ENCODE results near the gene MYLK.
"Not testable (repeated sequence)": the region's sequence is repeated elsewhere in the genome, so short reads cannot be mapped to it uniquely, and the experiment has no call there.

The MYLK gene

GRCh38 chr3:123723522-123724168 is 160.5 kb downstream of the MYLK start:
- DNase-seq (ENCODE audit: low read depth, low spot score), result no peak

- DNase-seq (ENCODE audit: low read depth, low spot score), result no peak
Measured at GRCh38 chr3:123723070-123723469, 161.1 kb downstream of the MYLK start.

GRCh38 chr3:123722456-123722855 is 161.7 kb downstream of the MYLK start:
- DNase-seq (ENCODE audit: low read depth, low spot score), result no peak

GRCh38 chr3:123722021-123722420 is 162.1 kb downstream of the MYLK start:
- DNase-seq (ENCODE audit: low read depth, low spot score), result no peak

GRCh38 chr3:123721095-123721689 is 162.9 kb downstream of the MYLK start:
- DNase-seq (ENCODE audit: low read depth, low spot score), result not testable (repeated sequence)

DNA sequence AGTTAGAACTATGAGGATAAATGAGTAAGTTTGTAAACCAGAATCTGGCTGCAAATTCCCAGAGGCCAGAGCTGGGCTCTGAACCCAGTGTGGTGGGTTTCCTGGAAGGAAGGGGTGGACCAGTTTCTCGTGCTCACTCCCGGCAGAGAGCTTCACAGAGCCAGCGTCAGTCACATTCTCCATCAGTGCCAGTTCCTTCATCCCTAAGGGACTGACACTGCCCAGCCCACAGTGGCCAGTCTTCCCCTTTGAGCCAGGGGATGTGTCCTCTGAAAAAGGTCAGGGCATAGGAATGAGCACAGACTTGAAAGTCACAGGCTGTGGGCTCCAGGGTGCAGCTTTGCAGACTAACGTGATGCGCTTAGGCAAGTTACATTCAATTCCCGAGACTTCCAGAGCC is 163.5 kb downstream of the MYLK start:
- DNase-seq (ENCODE audit: low read depth, low spot score), result no peak

GRCh38 chr3:123719862-123720453 is 164.2 kb downstream of the MYLK start:
- DNase-seq (ENCODE audit: low read depth, low spot score), result no peak

DNA sequence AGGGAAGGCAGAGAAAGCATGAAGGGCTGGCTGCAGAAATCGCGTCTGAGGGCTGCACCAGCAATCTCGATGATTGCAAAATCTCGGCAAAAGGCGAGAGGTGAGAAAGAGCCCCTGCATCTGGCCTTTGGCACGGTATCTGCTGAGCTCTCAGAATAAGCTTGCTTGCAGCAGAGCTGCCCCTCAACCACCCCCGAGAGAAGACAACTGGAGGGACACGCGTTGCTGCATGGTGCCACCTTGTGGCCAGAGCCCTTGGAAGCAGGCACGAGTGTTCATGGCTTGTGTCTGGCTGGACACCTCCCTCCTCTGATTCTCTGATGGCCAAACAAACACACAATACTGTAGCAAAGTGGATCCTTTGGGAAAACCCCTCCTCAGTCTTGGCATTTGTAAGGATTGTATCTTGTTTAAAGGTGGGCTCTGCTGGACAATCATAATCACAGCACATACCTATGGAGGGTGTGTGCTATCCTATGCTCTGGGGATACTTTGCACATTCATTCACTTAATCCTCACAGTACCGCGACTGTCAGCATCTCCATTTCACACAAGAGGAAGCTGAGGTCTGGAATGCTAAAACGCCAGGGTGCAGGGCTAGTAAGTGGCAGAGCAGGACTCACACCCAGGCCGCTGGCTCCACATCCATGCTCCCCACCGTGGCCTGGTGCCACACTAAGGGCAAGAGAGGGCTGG is 164.9 kb downstream of the MYLK start:
- not testable (repeated sequence) for DNase-seq (ENCODE audit: low read depth, low spot score)

DNA sequence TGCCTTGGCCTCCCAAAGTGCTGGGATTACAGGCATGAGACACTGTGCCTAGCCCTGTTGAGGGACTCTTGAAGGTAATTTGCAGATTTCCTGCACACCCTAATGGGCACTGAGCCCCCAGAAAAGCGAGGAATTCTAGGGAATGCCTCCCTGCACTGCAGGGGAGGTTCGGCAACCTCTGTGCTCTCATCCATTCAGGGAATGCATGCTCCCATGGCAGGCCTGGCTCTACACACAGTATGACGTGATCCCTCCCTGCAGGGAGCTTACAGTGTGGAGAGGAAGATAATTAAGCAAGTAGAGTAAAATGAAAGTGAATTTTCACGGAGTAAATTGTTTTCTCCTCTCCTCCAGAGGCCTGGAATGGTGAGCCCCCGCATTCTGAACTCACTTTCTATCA is 166.0 kb downstream of the MYLK start:
- DNase-seq (ENCODE audit: low read depth, low spot score), result no peak

GRCh38 chr3:123717451-123717850 is 166.7 kb downstream of the MYLK start:
- not testable (repeated sequence) for DNase-seq (ENCODE audit: low read depth, low spot score)

- DNase-seq (ENCODE audit: low read depth, low spot score), result no peak
Measured at GRCh38 chr3:123716411-123716810, 167.7 kb downstream of the MYLK start.

DNA sequence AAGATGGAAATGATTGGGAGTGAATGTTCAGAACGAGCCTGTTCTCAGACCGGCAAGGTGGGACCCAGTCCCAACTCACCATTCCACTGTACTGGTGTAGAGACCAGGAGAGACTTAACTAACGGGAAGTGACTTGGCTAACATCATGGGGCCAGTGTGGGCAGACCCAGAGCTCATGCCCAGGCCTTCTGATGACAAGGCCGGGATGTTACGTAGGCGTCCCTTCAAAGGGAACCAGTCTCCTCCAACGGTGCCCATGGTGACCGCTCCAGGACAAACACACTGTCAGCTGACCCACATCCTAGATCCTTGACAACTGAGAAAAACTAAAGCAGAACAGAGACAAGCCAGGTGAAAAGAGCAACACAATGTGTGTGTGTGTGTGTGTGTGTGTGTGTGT is 170.9 kb downstream of the MYLK start:
- DNase-seq (ENCODE audit: low read depth, low spot score), result no peak

DNA sequence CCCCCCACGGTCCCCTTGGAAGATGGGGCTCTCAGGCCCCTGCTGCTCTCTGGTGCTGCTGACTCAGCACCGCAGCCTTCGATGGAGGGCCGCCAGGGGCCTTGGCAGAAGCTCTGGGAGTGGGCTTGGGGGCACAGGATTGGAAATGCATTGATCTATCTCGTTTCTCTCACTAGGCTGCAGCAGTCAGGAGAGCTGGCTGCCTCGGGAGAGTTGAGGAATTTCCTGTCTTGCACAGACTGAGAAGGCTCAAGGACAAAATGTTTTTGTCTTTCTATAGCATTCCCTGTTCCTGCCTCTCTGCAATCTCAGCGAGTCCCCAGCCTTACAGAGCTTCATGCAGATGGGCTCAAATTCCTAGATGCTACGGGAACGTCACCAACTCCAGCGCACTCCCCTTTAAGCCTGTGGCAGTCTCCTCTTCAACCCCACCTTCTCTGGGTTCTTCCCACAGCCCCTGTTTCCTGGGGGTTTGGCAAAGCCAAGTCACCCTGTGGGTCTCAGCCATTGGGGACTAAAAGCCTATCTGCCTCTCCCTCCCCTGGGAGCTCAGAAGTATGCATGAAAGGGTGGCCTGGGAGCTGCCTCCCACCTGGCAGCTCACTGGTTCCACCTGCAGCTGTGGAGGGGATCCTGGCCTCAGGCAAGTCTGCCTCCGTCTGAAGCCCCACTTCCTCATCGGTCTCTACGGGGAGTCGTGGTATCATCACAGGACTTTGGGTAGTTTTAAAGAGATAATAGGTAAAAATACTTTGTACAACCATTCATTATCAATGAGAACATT is 171.9 kb downstream of the MYLK start:
- DNase-seq (ENCODE audit: low read depth, low spot score), result no peak

DNA sequence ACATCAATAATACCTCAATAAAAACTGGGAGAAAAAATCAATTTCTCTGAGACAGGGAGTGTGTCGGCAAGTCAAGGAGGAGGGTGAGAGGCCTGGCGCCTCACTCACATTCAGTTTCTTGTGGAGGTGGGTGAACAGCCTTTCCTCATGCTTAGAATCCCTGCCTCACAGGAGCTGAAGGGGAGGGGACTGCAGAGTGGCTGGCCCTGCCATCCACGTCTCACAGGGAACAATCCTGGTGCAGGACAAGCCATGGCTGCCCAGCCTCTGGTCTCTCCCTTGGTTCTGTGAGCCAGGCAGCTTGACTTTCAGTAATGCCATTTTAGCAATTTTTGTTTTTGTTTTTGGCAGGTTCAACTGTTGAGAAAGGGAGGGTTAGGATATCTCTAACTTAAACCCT is 172.8 kb downstream of the MYLK start:
- DNase-seq (ENCODE audit: low read depth, low spot score), result no peak

DNA sequence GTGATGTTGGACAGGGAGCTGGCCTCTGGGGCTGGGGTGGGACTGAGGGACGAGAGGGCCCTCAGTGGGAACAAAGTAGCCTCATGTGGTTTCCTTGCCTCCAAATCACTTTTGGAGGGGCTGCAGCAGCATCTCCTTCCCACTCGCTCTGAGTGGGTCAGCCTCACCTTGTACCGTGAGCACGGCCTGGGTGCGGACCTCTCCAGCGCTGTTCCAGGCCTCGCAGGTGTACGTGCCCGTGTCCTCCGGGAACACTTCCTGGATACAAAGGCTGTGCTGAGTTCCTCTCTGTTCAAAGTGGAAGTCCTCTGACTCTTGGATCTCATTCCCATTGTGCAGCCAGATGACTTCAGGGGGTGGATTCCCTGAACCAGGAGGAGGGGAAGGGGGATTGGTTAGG is 175.6 kb downstream of the MYLK start:
- no peak for DNase-seq (ENCODE audit: low read depth, low spot score)

DNA sequence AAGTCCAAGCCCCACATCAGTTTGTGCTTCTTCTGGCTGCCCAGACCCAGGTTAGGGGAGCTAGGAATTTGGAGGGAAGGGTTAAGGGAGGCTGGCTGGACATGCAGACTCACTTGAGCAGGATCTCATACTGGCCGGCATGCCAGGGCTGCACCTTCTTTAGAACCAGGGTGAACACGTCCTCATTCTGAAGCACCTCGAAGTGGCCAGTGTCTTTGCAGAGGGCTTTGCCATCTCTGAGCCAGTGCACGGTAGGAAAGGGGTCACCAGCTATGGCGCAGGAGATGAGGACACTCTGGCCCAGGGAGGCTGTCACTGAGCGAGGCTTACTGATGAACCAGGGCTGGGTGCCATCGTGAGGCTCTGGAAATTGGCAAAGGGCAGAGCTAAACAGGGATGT is 176.5 kb downstream of the MYLK start:
- not testable (repeated sequence) for DNase-seq (ENCODE audit: low read depth, low spot score)

GRCh38 chr3:123706871-123707270 is 177.3 kb downstream of the MYLK start:
- no peak for DNase-seq (ENCODE audit: low read depth, low spot score)

DNA sequence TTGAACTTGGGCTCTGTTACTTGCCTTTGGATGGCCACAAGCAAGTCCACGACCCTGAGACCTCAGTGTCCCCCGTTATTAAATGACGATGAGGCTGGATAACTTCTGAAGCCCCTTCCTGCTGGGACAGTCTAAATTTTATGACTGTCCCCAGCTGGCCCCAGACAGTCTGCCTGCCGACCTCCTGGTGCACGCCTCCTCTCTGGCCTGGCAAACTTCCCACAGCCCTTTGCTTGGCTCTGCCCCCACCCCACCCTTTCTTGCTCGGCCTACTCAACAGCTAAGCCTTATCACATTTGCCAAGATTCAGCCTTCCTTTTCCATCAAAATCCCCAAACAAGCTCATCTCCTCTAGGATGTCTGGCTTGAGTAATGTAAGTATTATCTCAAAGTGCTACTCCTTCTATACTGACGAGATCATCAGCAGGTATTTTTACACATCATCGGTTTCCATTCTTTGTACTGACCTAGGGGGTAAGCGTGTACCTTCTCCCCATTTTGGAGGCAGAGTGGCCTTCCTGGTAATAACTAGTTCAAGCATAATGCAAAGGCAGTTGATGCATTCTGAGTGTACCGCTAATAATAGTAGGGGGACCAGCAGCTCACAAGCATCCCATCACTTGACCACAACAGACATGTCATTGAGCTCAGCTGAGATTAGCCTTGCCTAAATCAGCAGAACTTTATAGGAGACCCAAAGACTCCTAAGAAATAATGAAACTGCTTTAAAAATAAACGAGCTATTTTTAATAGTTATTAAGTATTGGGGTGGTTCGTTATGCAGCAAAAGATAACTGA is 178.4 kb downstream of the MYLK start:
- DNase-seq (ENCODE audit: low read depth, low spot score), result no peak

DNA sequence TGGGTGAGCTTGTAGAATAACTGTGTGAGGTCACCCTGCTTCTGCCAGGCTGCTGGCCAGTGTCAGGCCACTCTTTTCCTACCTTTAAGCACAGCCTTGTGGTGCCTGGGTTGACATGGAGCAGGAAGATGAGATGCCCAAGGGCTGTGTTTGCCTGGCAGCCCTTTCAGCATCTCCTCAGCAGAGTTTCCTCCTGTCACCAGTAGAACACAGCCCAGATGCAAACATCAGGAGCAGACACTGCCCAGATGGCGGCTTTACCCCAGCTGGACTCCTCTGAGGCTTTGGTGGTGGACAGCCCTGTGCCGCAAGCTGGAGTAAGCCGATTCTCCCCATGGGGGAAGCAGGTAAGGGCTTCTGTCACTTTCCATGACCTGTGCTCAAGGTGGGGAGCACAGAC is 180.5 kb downstream of the MYLK start:
- DNase-seq (ENCODE audit: low read depth, low spot score), result not testable (repeated sequence)

DNA sequence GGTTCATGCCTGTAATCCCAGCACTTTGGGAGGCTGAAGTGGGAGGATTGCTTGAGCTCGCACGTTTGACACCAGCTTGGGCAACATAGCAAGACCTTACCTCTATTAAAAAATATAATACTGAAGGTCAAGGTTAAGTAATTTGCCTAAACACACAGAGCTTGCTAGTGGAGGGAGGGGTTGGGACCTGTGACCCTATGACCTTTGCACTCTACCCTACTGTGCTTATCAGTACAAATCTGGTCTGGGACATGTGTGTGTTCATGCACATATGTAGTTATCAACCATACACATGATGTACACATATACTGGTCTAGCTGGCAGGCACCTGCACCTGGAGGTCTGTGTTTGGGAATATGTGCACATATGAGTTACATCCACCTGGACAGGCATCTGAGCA is 181.4 kb downstream of the MYLK start:
- DNase-seq (ENCODE audit: low read depth, low spot score), result no peak

DNA sequence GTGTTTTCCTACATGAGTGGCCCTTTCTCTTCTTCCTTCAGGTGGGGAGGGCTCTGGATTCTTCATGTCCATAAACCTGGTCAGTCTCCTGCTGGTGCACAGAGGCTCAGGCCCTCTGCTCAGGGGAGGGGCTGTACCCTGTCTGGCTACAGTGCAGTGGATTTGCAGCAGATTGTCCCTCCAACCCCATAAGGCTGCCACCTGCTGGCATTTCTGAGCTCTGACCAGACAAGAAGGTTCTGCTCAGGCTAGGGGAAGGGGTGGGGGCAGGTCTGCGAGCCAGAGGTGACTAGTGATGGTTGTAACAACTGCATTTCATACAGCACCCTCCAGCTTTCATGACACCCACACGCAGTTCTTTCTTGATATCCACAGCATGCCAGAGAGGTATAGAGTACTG is 182.1 kb downstream of the MYLK start:
- DNase-seq (ENCODE audit: low read depth, low spot score), result not testable (repeated sequence)

All from activated CD4-positive, CD25-positive, alpha-beta regulatory T cell treated with anti-CD3 and anti-CD28 coated beads, Interleukin-2, amount 50 U/mL, for 16 hours (primary cell).